ENCODE data around the gene S100P. TPM values are rescaled to one million over a fixed set of nuclear protein-coding genes. Genes with fewer than 3 reads are reported as not detected.

The S100P gene
- total RNA-seq, 2 donors from 2014 or later, result 0.35 TPM; not detected in 1

GRCh38 chr4:6655924-6656323 lies 37.8 kb upstream of the S100P start:
- Histone ChIP-seq H3K27ac (no peak overlapping the region), H3K9me3 (no peaks in the 10 kb centered on the region), H3K4me3 (no peak overlapping the region), H3K4me1 (peaks cover 0 to 12% of the 10 kb centered on the region in 2 donors), H3K27me3 (no peaks in the 10 kb centered on the region), H3K36me3 (no peaks in the 10 kb centered on the region)
- no peak for DNase-seq (ENCODE audit: low spot score)
- TF ChIP-seq, protein P1, sequence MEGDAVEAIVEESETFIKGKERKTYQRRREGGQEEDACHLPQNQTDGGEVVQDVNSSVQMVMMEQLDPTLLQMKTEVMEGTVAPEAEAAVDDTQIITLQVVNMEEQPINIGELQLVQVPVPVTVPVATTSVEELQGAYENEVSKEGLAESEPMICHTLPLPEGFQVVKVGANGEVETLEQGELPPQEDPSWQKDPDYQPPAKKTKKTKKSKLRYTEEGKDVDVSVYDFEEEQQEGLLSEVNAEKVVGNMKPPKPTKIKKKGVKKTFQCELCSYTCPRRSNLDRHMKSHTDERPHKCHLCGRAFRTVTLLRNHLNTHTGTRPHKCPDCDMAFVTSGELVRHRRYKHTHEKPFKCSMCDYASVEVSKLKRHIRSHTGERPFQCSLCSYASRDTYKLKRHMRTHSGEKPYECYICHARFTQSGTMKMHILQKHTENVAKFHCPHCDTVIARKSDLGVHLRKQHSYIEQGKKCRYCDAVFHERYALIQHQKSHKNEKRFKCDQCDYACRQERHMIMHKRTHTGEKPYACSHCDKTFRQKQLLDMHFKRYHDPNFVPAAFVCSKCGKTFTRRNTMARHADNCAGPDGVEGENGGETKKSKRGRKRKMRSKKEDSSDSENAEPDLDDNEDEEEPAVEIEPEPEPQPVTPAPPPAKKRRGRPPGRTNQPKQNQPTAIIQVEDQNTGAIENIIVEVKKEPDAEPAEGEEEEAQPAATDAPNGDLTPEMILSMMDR (IDR thresholded peaks at IDR 0.05), result no peak

DNA sequence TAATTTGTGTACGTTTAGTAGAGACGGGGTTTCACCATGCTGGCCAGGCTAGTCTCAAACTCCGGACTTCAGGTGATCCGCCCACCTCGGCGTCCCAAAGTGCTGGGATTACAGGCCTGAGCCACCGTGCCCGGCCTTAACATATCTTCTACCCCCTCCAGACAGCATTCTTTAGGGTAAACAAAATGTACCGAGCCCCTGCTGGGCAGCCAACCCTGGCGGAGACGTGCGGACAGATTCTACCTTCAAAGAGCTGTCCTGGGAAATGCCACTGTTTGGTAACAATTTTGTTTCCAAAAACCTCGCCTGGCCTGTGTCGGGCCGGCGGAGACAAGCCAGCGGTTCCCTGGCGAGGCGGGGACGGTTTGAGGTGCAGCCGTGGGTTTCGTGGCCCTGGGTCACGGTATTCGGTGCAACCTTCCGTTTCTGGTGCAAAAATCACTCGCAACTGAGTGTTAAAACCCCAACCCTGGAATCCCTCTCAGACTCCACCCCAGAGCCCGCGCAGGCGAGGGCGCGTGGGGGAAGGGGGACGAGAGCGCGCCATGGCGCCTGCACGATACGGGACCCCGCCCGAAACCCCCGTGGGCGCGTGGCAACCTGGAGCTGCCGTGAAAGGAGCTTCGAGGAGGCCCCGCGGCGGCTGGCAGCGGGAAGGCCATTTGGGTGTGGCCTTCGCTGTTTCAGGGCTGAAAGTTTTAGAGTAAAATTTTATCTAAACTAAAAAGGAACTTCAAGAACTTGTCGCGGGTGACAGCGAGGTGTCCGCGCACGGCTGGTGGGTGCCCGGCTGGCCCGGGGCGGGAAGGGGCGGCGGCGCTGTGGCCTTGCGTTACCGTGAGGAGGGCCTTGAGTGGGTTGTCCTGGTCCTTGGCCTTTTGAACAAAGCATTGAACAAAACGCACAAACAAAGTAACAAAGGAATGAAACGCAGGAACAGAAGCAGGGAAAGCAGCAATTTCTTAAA lies 36.2 kb upstream of the S100P start:
- Histone ChIP-seq H3K27ac (no peak overlapping the region), H3K36me3 (no peaks in the 10 kb centered on the region), H3K27me3 (no peaks in the 10 kb centered on the region), H3K9me3 (no peaks in the 10 kb centered on the region), H3K4me1 (peaks cover 0 to 12% of the 10 kb centered on the region in 2 donors), H3K4me3 (no peak overlapping the region)
- no peak for DNase-seq (ENCODE audit: low spot score)
- TF ChIP-seq, protein P1 (IDR thresholded peaks at IDR 0.05), result no peak

DNA sequence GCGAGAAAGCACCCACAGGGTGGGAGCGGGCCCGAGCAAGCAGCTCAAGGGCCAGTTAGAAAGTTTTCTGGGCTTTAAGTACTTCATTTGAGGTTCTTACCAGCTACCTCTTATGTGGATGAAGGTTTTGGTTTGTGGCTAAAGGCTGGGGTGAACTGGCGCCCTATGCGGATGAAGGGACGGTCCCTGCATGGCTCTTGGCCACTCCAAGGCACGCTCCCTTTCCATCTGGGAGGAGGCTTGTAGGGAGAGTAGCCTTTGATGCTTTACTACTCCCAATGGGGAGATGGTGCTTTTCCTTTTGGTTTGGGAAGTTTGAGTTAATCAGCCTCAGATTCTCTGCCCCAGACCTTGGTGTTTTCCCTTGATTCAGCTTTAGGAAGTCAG lies 35.5 kb upstream of the S100P start:
- Histone ChIP-seq H3K9me3 (no peaks in the 10 kb centered on the region), H3K4me1 (peaks cover 0 to 12% of the 10 kb centered on the region in 2 donors), H3K27me3 (no peaks in the 10 kb centered on the region), H3K27ac (peak overlapping the region; percentile 56 to 62), H3K4me3 (peak overlapping the region in 1 of 2 donors; percentile 52), H3K36me3 (no peaks in the 10 kb centered on the region)
- DNase-seq (ENCODE audit: low spot score), result no peak
- TF ChIP-seq, protein P1 (IDR thresholded peaks at IDR 0.05), result no peak

- no peak for DNase-seq (ENCODE audit: low spot score)
Measured at GRCh38 chr4:6658597-6659075, 35.0 kb upstream of the S100P start.

GRCh38 chr4:6659897-6660296 lies 33.8 kb upstream of the S100P start:
- Histone ChIP-seq H3K36me3 (no peaks in the 10 kb centered on the region), H3K9me3 (no peaks in the 10 kb centered on the region), H3K27me3 (no peaks in the 10 kb centered on the region), H3K27ac (no peak overlapping the region), H3K4me1 (peaks cover 0 to 24% of the 10 kb centered on the region in 2 donors), H3K4me3 (no peak overlapping the region)
- TF ChIP-seq, protein P1 (IDR thresholded peaks at IDR 0.05), result no peak
- DNase-seq (ENCODE audit: low spot score), result no peak

More at GRCh38 chr4:6658597-6659075, 35.0 kb upstream of the S100P start:
- Histone ChIP-seq H3K4me3 (peak overlapping the region; percentile 34 to 52), H3K9me3 (no peaks in the 10 kb centered on the region), H3K27ac (peak overlapping the region; percentile 56 to 62), H3K27me3 (no peaks in the 10 kb centered on the region), H3K36me3 (no peaks in the 10 kb centered on the region), H3K4me1 (peaks cover 0 to 12% of the 10 kb centered on the region in 2 donors)
- TF ChIP-seq, protein P1 (IDR thresholded peaks at IDR 0.05), result no peak
